Caco-2 (cell line): ENCODE results near the gene CRAMP1. TPM values are rescaled to one million over a fixed set of nuclear protein-coding genes. Genes with fewer than 3 reads are reported as not detected.

Source experiments
- BruUV-seq: library from RNA; stranded (reverse); fragments of 400-500 nt; replicated peaks from 2 replicates; lab custom pipeline; 2021; lab: Mats Ljungman, UMichigan
- CTCF ChIA-PET: fragments of 300-600 bp; sonication (Branson Sonifier 250); formaldehyde crosslinking; loops from one replicate; lab custom pipeline; 2022; ENCODE audit warnings: antibody characterized with exemption; lab: Charles Lee
- POLR2A ChIA-PET: fragments of 300-600 bp; sonication (Branson Sonifier 250); formaldehyde crosslinking; loops from one replicate; lab custom pipeline; 2022; ENCODE audit warnings: antibody characterized with exemption; lab: Charles Lee
- DNase-seq, 2 experiments: peaks; one replicate each; pipeline versions ENCODE4 v3.0.0 to v3.0.0-alpha.2; 2020 to 2022
- H3K27me3 ChIP-seq: replicated peaks from 2 replicates; pipeline ENCODE4 v1.6.0; 2011; ENCODE audit warnings: low read length; ENCODE audit not compliant: control insufficient read depth, insufficient read depth
- H3K36me3 ChIP-seq: 2 replicates; pipeline ENCODE4 v1.5.1; 2011; ENCODE audit warnings: low read length; ENCODE audit not compliant: control insufficient read depth, insufficient read depth
- H3K4me1 ChIP-seq: fragments of 250-450 bp; sonication (Bioruptor Pico); 2 replicates; pipeline ENCODE4 v1.5.1; 2020; ENCODE audit warnings: mild to moderate bottlenecking
- H3K4me3 ChIP-seq: 2 replicates; pipeline ENCODE4 v1.5.1; 2011; ENCODE audit warnings: low read depth, mild to moderate bottlenecking, control low read depth, low read length
- H3K9me3 ChIP-seq: fragments of 250-450 bp; sonication (Bioruptor Pico); 2 replicates; pipeline ENCODE4 v1.5.1; 2020; ENCODE audit warnings: mild to moderate bottlenecking, moderate library complexity
- H3K27ac Mint-ChIP-seq: one replicate; pipeline ENCODE4 v1.8.0; 2022; ENCODE audit warnings: mixed read lengths; ENCODE audit not compliant: unreplicated experiment
- H3K27me3 Mint-ChIP-seq: one replicate; pipeline ENCODE4 v1.8.0; 2022; ENCODE audit warnings: mixed read lengths; ENCODE audit not compliant: insufficient read depth, unreplicated experiment
- H3K36me3 Mint-ChIP-seq: one replicate; pipeline ENCODE4 v1.8.0; 2022; ENCODE audit warnings: mild to moderate bottlenecking, mixed read lengths; ENCODE audit not compliant: insufficient read depth, unreplicated experiment
- H3K4me1 Mint-ChIP-seq: one replicate; pipeline ENCODE4 v1.8.0; 2022; ENCODE audit warnings: low read depth, mixed read lengths; ENCODE audit not compliant: unreplicated experiment
- H3K4me3 Mint-ChIP-seq: one replicate; pipeline ENCODE4 v1.8.0; 2022; ENCODE audit warnings: mild to moderate bottlenecking, moderate library complexity, mixed read lengths; ENCODE audit not compliant: unreplicated experiment
- H3K9me3 Mint-ChIP-seq: one replicate; pipeline ENCODE4 v1.8.0; 2022; ENCODE audit warnings: mixed read lengths; ENCODE audit not compliant: unreplicated experiment
- CTCF ChIP-seq, 2 experiments: fragments of 200-600 bp in 1 of 2; IDR thresholded peaks; 1 replicate in 1 of 2; 2 replicates in 1 of 2; pipeline versions ENCODE4 v1.5.1 to v1.8.0; 2011 to 2022; ENCODE audit warnings: antibody characterized with exemption in 1 of 2, control low read depth in 1 of 2, inconsistent platforms in 1 of 2, low read depth in 1 of 2, low read length in 1 of 2, mild to moderate bottlenecking in 1 of 2, moderate library complexity in 1 of 2; ENCODE audit not compliant: insufficient read depth in 1 of 2, severe bottlenecking in 1 of 2, unreplicated experiment in 1 of 2
- intact Hi-C: fragments of 100-400 bp; cut with micrococcal nuclease; formaldehyde crosslinking; loops from one replicate; pipeline ENCODE4 v1.10.0; 2022; ENCODE audit not compliant: unreplicated experiment
- total RNA-seq: library from RNA; stranded (reverse); gene quantifications from 2 replicates; pipeline ENCODE4 v1.2.3, GENCODE V29; 2022

Gene CRAMP1
- total RNA-seq, 1 experiment from 2014 or later, result 24.7 TPM

GRCh38 chr16:1665829-1666228 lies 53.7 kb downstream of the CRAMP1 start:
- no peak overlapping the region for H3K4me3 Mint-ChIP-seq
- Histone ChIP-seq H3K36me3 (peaks cover 1% of the 10 kb centered on the region), H3K4me1 (no peaks in the 10 kb centered on the region), H3K4me3 (no peak overlapping the region), H3K9me3 (no peaks in the 10 kb centered on the region), H3K27me3 (no peaks in the 10 kb centered on the region)
- POLR2A ChIA-PET, result no interaction called here
- H3K27ac Mint-ChIP-seq, result no peak overlapping the region
- intact Hi-C loops, result no loop called here
- no peak for DNase-seq
- no peaks in the 10 kb centered on the region for H3K27me3 Mint-ChIP-seq
- H3K36me3 Mint-ChIP-seq, result peaks cover 57% of the 10 kb centered on the region
- CTCF ChIA-PET, result no interaction called here
- no peaks in the 10 kb centered on the region for H3K4me1 Mint-ChIP-seq
- no TSS peak for BruUV-seq
- no peaks in the 10 kb centered on the region for H3K9me3 Mint-ChIP-seq
- no peak for TF ChIP-seq CTCF (IDR thresholded peaks at IDR 0.05; ENCODE audit: insufficient read depth in 1 of 2, low read depth in 1 of 2, low read length in 1 of 2, severe bottlenecking in 1 of 2, unreplicated experiment in 1 of 2)

GRCh38 chr16:1666316-1666715 lies 54.2 kb downstream of the CRAMP1 start:
- Histone ChIP-seq H3K9me3 (no peaks in the 10 kb centered on the region), H3K4me3 (no peak overlapping the region), H3K36me3 (peaks cover 1% of the 10 kb centered on the region), H3K27me3 (no peaks in the 10 kb centered on the region), H3K4me1 (no peaks in the 10 kb centered on the region)
- ChIA-PET POLR2A (no interaction called here), CTCF (no interaction called here)
- DNase-seq, result no peak
- Mint-ChIP-seq H3K4me3 (no peak overlapping the region), H3K9me3 (no peaks in the 10 kb centered on the region), H3K27ac (no peak overlapping the region), H3K27me3 (no peaks in the 10 kb centered on the region), H3K36me3 (peaks cover 62% of the 10 kb centered on the region), H3K4me1 (no peaks in the 10 kb centered on the region)
- no TSS peak for BruUV-seq
- intact Hi-C loops, result no loop called here
- no peak for TF ChIP-seq CTCF (IDR thresholded peaks at IDR 0.05; ENCODE audit: insufficient read depth in 1 of 2, low read depth in 1 of 2, low read length in 1 of 2, severe bottlenecking in 1 of 2, unreplicated experiment in 1 of 2)

- POLR2A ChIA-PET, result interaction anchor here (0.6 kb wide), 1 partner anchor 11 kb away, joined by 4 read pairs; the partner anchor contains the start of gene JPT2
- Histone ChIP-seq H3K4me3 (no peak overlapping the region), H3K9me3 (no peaks in the 10 kb centered on the region), H3K4me1 (no peaks in the 10 kb centered on the region), H3K36me3 (peaks cover 1% of the 10 kb centered on the region), H3K27me3 (no peaks in the 10 kb centered on the region)
- no peak for TF ChIP-seq CTCF (IDR thresholded peaks at IDR 0.05; ENCODE audit: insufficient read depth in 1 of 2, low read depth in 1 of 2, low read length in 1 of 2, severe bottlenecking in 1 of 2, unreplicated experiment in 1 of 2)
- DNase-seq, result no peak
- H3K4me3 Mint-ChIP-seq, result no peak overlapping the region
- H3K4me1 Mint-ChIP-seq, result no peaks in the 10 kb centered on the region
- H3K27me3 Mint-ChIP-seq, result no peaks in the 10 kb centered on the region
- no peaks in the 10 kb centered on the region for H3K9me3 Mint-ChIP-seq
- CTCF ChIA-PET, result no interaction called here
- BruUV-seq, result no TSS peak
- H3K27ac Mint-ChIP-seq, result no peak overlapping the region
- H3K36me3 Mint-ChIP-seq, result peaks cover 56% of the 10 kb centered on the region
- intact Hi-C loops, result no loop called here
These were observed 55.1 kb downstream of the CRAMP1 start for GRCh38 chr16:1667271-1667670.
